Hematopoietic multipotent progenitor cell treated with erythropoietin and hydrocortisone succinate and interleukin-3 and kit ligand, for 8 days (in vitro differentiated cells): ENCODE data around the gene RNF208.
"Not testable (repeated sequence)": the region's sequence is repeated elsewhere in the genome, so short reads cannot be mapped to it uniquely, and the experiment has no call there.

ENCODE experiments used
- DNase-seq: peaks from one replicate; pipeline ENCODE4 v3.0.0-alpha.2; 2015

The RNF208 gene

GRCh38 chr9:137252555-137253506 is 30.8 kb upstream of the RNF208 start:
- DNase-seq = no peak

GRCh38 chr9:137251490-137252268 is 29.6 kb upstream of the RNF208 start:
- no peak for DNase-seq

GRCh38 chr9:137251194-137251461 is 29.1 kb upstream of the RNF208 start, which contains the start of gene STPG3:
Gene STPG3, plus strand, starts transcription at chr9:137251286. Its CDS starts 1 bp downstream, at chr9:137251287.
- DNase-seq = no peak

GRCh38 chr9:137250329-137251193 is 28.5 kb upstream of the RNF208 start:
- no peak for DNase-seq

GRCh38 chr9:137247916-137248175 is 25.8 kb upstream of the RNF208 start:
- DNase-seq = no peak

- no peak for DNase-seq
Observed at GRCh38 chr9:137247135-137247915, 25.3 kb upstream of the RNF208 start.

GRCh38 chr9:137245450-137246421 is 23.7 kb upstream of the RNF208 start:
- no peak for DNase-seq

GRCh38 chr9:137244486-137245449 is 22.7 kb upstream of the RNF208 start:
- no peak for DNase-seq

- DNase-seq = no peak
Observed at GRCh38 chr9:137243626-137244485, 21.8 kb upstream of the RNF208 start.

- not testable (repeated sequence) for DNase-seq
Observed at GRCh38 chr9:137243266-137243625, 21.2 kb upstream of the RNF208 start.

- DNase-seq = no peak
Observed at GRCh38 chr9:137242269-137243203, 20.5 kb upstream of the RNF208 start.

GRCh38 chr9:137241490-137242268 is 19.6 kb upstream of the RNF208 start:
- DNase-seq = peak; percentile 63

GRCh38 chr9:137240841-137241489 is 18.9 kb upstream of the RNF208 start, which contains the start of gene TUBB4B:
Gene TUBB4B, plus strand, starts transcription at chr9:137241287. Its CDS starts 74 bp downstream, at chr9:137241361.
- DNase-seq = peak; percentile 100

- DNase-seq = peak; percentile 84
Observed at GRCh38 chr9:137240318-137240840, 18.3 kb upstream of the RNF208 start.

- not testable (repeated sequence) for DNase-seq
Observed at GRCh38 chr9:137239541-137240200, 17.6 kb upstream of the RNF208 start.
